HEK293 (cell line): ENCODE measurements around the gene MS4A15.

Source experiments
- CTCF ChIA-PET: fragments of 350-600 bp; formaldehyde crosslinking; extraction: SDS; loops from one replicate; lab custom pipeline; 2021; ENCODE audit warnings: antibody characterized with exemption; lab: Yijun Ruan, JAX
- POLR2A ChIA-PET: fragments of 300-600 bp; formaldehyde crosslinking; extraction: SDS; loops from one replicate; lab custom pipeline; 2020; ENCODE audit warnings: antibody characterized with exemption, inconsistent platforms; lab: Yijun Ruan, JAX
- H3K27ac ChIP-seq: fragments of 200-500 bp; sonication (Bioruptor generic); 2 replicates; pipeline ENCODE4 v1.5.1; 2014; ENCODE audit warnings: low read depth, low read length, control low read depth, inconsistent platforms; ENCODE audit errors: extremely low read depth
- H3K36me3 ChIP-seq, 2 experiments: fragments of 200-500 bp in 1 of 2; sonication (Bioruptor generic) in 1 of 2; 1 replicate in 1 of 2; 2 replicates in 1 of 2; pipeline ENCODE4 v1.5.1; 2014 to 2017; ENCODE audit warnings: inconsistent platforms in 2 of 2, low read length in 2 of 2; ENCODE audit not compliant: control insufficient read depth in 2 of 2, insufficient read depth in 1 of 2
- H3K4me1 ChIP-seq: fragments of 200-500 bp; sonication (Bioruptor generic); 2 replicates; pipeline ENCODE4 v1.5.1; 2014; ENCODE audit warnings: mild to moderate bottlenecking, low read length, inconsistent platforms; ENCODE audit not compliant: control insufficient read depth, insufficient read depth
- H3K4me3 ChIP-seq: 2 replicates; pipeline ENCODE4 v1.5.1; 2011; ENCODE audit warnings: low read depth, mild to moderate bottlenecking, control low read depth, low read length, moderate library complexity
- H3K9me3 ChIP-seq: fragments of 200-500 bp; sonication (Bioruptor generic); 2 replicates; pipeline ENCODE4 v1.5.1; 2014; ENCODE audit warnings: low read depth, low read length, inconsistent platforms; ENCODE audit not compliant: control insufficient read depth, insufficient read depth
- BCL11B ChIP-seq: fragments of 450-650 bp; formaldehyde crosslinking; IDR thresholded peaks from 2 replicates; pipeline ENCODE4 v1.5.1; 2016; ENCODE audit warnings: low read depth, missing biosample characterization, missing genetic modification characterization
- FEZF1 ChIP-seq: fragments of 450-650 bp; formaldehyde crosslinking; IDR thresholded peaks from 2 replicates; pipeline ENCODE4 v1.5.1; 2016; ENCODE audit warnings: missing biosample characterization, missing genetic modification characterization
- GFI1B ChIP-seq: fragments of 450-650 bp; formaldehyde crosslinking; IDR thresholded peaks from 2 replicates; pipeline ENCODE4 v1.5.1; 2016; ENCODE audit warnings: missing biosample characterization, missing genetic modification characterization
- HOXC10 ChIP-seq: sonication (generic); formaldehyde crosslinking; IDR thresholded peaks from 2 replicates; pipeline ENCODE4 v1.8.1; 2023; ENCODE audit warnings: mild to moderate bottlenecking, missing genetic modification reagents
- PRDM1 ChIP-seq: fragments of 450-650 bp; formaldehyde crosslinking; IDR thresholded peaks from 2 replicates; pipeline ENCODE4; 2016; ENCODE audit warnings: missing biosample characterization, missing genetic modification characterization
- REPIN1 ChIP-seq: fragments of 450-650 bp; formaldehyde crosslinking; IDR thresholded peaks from 2 replicates; pipeline ENCODE4 v1.5.1; 2017; ENCODE audit warnings: missing biosample characterization, missing genetic modification characterization, low read depth
- SCRT1 ChIP-seq: fragments of 450-650 bp; formaldehyde crosslinking; IDR thresholded peaks from 2 replicates; pipeline ENCODE4 v1.5.1; 2016; ENCODE audit warnings: missing biosample characterization, missing genetic modification characterization, borderline replicate concordance
- ZNF10 ChIP-seq: fragments of 450-650 bp; formaldehyde crosslinking; IDR thresholded peaks from 2 replicates; pipeline ENCODE4 v1.5.1; 2017; ENCODE audit warnings: missing biosample characterization, missing genetic modification characterization
- ZNF112 ChIP-seq: fragments of 450-650 bp; formaldehyde crosslinking; IDR thresholded peaks from 2 replicates; pipeline ENCODE4 v1.5.0; 2017; ENCODE audit warnings: missing biosample characterization, missing genetic modification characterization
- ZNF138 ChIP-seq: fragments of 450-650 bp; formaldehyde crosslinking; IDR thresholded peaks from 2 replicates; pipeline ENCODE4 v1.5.1; 2016; ENCODE audit warnings: missing biosample characterization, missing genetic modification characterization, borderline replicate concordance
- ZNF146 ChIP-seq: fragments of 450-650 bp; formaldehyde crosslinking; IDR thresholded peaks from 2 replicates; pipeline ENCODE4 v1.5.1; 2016; ENCODE audit warnings: missing biosample characterization, missing genetic modification characterization
- ZNF211 ChIP-seq: fragments of 450-650 bp; formaldehyde crosslinking; IDR thresholded peaks from 2 replicates; pipeline ENCODE4 v1.5.1; 2016; ENCODE audit warnings: low read depth, missing biosample characterization, missing genetic modification characterization
- ZNF248 ChIP-seq: fragments of 450-650 bp; formaldehyde crosslinking; IDR thresholded peaks from 2 replicates; pipeline ENCODE4 v1.5.1; 2017; ENCODE audit warnings: missing biosample characterization, missing genetic modification characterization
- ZNF292 ChIP-seq: fragments of 450-650 bp; formaldehyde crosslinking; IDR thresholded peaks from 2 replicates; pipeline ENCODE4 v1.5.1; 2016; ENCODE audit warnings: low read depth, missing biosample characterization, missing genetic modification characterization, borderline replicate concordance
- ZNF302 ChIP-seq: fragments of 450-650 bp; formaldehyde crosslinking; IDR thresholded peaks from 2 replicates; pipeline ENCODE4 v1.5.1; 2016; ENCODE audit warnings: missing biosample characterization, missing genetic modification characterization, low read depth
- ZNF341 ChIP-seq: fragments of 450-650 bp; formaldehyde crosslinking; IDR thresholded peaks from 2 replicates; pipeline ENCODE4; 2016; ENCODE audit warnings: low read depth, missing biosample characterization, missing genetic modification characterization
- ZNF426 ChIP-seq: fragments of 450-650 bp; formaldehyde crosslinking; IDR thresholded peaks from 2 replicates; pipeline ENCODE4 v1.5.1; 2017; ENCODE audit warnings: missing biosample characterization, missing genetic modification characterization, mild to moderate bottlenecking, inconsistent platforms, moderate library complexity
- ZNF558 ChIP-seq: fragments of 450-650 bp; formaldehyde crosslinking; IDR thresholded peaks from 2 replicates; pipeline ENCODE4 v1.5.1; 2016; ENCODE audit warnings: missing biosample characterization, missing genetic modification characterization
- ZNF76 ChIP-seq: fragments of 450-650 bp; formaldehyde crosslinking; IDR thresholded peaks from 2 replicates; pipeline ENCODE4; 2016; ENCODE audit warnings: low read depth, missing biosample characterization, missing genetic modification characterization, borderline replicate concordance
- TF ChIP-seq, protein P1 (sequence below): fragments of 450-650 bp; formaldehyde crosslinking; IDR thresholded peaks from 2 replicates; pipeline ENCODE4 v1.5.1; 2016; ENCODE audit warnings: missing biosample characterization, missing genetic modification characterization
- TF ChIP-seq, protein P2 (sequence below): fragments of 450-650 bp; formaldehyde crosslinking; IDR thresholded peaks from 2 replicates; pipeline ENCODE4 v1.5.1; 2016; ENCODE audit warnings: missing biosample characterization, missing genetic modification characterization
- TF ChIP-seq, protein P3 (sequence below): fragments of 450-650 bp; formaldehyde crosslinking; IDR thresholded peaks from 2 replicates; pipeline ENCODE4 v1.5.1; 2016; ENCODE audit warnings: missing biosample characterization, missing genetic modification characterization
- TF ChIP-seq, protein P4 (sequence below): fragments of 450-650 bp; formaldehyde crosslinking; optimal IDR thresholded peaks from 2 replicates; pipeline ENCODE3; 2016; ENCODE audit warnings: missing biosample characterization, mild to moderate bottlenecking, missing genetic modification characterization
- TF ChIP-seq, protein P5 (sequence below): fragments of 450-650 bp; formaldehyde crosslinking; IDR thresholded peaks from 2 replicates; pipeline ENCODE4 v1.5.1; 2017; ENCODE audit warnings: missing biosample characterization, missing genetic modification characterization
- TF ChIP-seq, protein P6 (sequence below): fragments of 450-650 bp; formaldehyde crosslinking; IDR thresholded peaks from 2 replicates; pipeline ENCODE4 v1.5.1; 2016; ENCODE audit warnings: missing biosample characterization, missing genetic modification characterization, low read depth

MS4A15 gene

DNA sequence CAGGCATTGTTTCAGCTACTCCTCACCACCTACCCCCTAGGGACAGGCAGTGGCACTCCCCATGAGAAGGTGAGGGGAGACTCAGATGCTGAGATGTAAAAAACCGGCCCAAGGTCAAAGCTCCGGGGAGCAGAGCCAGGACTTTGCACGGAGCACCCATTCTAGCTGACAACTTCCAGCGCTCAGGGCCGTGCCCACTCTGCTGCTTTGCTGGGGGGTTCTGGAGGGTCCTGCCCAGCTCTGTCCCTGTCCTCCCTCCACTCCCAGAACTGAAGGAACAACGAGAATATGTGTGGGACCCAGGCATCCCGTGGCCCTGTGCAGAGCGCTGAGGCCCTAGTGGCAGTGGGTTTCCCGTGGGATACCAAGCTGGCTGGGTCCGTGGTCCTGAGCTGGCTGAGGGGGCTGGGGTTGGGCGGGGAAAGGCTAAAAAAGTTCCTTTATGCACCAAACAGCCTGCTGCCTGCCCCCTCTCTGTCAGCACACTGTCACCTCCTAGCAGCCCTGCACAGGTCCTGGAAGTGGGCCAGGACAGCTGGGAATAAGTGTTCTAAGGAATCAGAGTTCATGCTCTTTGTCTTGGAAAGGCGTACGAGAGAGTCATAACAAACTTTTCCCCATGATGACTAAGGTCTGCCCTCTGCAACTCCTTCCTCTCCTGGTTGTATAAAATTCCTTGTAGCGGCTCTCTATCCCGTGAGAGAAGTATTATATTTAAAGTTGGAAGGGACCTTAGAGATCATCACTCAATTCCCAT lies 30.3 kb downstream of the MS4A15 start:
- no peak overlapping the region for H3K27ac ChIP-seq
- ChIA-PET POLR2A (no interaction called here), CTCF (interaction anchor here (0.5 to 4.2 kb wide), 2 partner anchors 11 to 85 kb away, joined by 3 to 18 read pairs; no protein-coding TSS in a partner anchor)
- H3K4me1 ChIP-seq = no peaks in the 10 kb centered on the region
- TF ChIP-seq ZNF76 (tag by site-specific recombination) (no peak), ZNF558 (tag by site-specific recombination) (no peak), BCL11B (tag by site-specific recombination) (no peak), PRDM1 (no peak), ZNF146 (tag by site-specific recombination) (no peak), ZNF302 (tag by site-specific recombination) (no peak), ZNF292 (tag by site-specific recombination) (no peak)
- no peak overlapping the region for H3K4me3 ChIP-seq
- no peaks in the 10 kb centered on the region for H3K36me3 ChIP-seq
- H3K9me3 ChIP-seq = no peaks in the 10 kb centered on the region

DNA sequence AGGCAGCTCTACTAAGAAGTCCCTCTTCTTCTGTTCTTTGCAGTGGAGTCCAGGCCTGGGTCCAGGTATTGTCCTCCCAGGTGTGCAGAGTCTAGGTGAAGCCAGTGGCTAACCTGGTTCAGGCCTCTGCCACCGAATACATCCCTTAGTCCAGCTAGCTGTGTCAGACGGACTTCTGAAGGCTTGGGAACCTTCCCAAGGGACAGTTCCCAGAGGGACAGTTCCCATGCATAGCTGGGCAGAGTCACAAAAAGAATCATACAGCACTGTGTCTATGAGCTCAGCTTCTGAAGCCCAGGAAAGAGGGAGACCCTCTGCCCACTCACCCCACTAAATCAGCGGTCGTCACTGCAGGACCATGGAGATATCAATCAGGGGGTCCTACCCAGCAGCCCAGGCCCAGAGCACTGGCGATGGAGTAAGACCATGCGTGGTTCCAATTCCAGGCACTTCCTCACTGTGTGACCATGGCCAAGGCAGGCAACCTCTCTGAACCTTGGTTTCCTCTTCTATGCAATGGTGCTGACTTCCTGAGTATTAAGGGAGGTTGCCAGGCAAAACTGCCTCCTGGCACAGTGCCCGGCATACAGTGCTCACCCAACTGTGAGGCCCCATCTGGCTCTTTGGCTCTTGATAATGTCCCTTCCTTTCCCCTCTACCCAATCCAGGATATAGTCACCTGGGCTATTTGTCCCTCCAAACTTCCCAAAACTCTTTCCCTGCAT lies 31.9 kb downstream of the MS4A15 start:
- Histone ChIP-seq H3K9me3 (no peaks in the 10 kb centered on the region), H3K4me3 (no peak overlapping the region), H3K4me1 (no peaks in the 10 kb centered on the region), H3K36me3 (no peaks in the 10 kb centered on the region), H3K27ac (no peak overlapping the region)
- ChIA-PET POLR2A (no interaction called here), CTCF (interaction anchor here (1.3 kb wide), 1 partner anchor 10 kb away, joined by 3 read pairs; no protein-coding TSS in a partner anchor)
- TF ChIP-seq ZNF138 (tag by site-specific recombination) = no peak
- TF ChIP-seq REPIN1 = no peak
- no peak for TF ChIP-seq ZNF426
- TF ChIP-seq FEZF1 = no peak
- TF ChIP-seq SCRT1 (tag by site-specific recombination) = no peak
- no peak for TF ChIP-seq ZNF248 (tag by site-specific recombination)
- no peak for TF ChIP-seq HOXC10 (CRISPR knock-in tag)
- TF ChIP-seq GFI1B (tag by site-specific recombination) = no peak
- no peak for TF ChIP-seq ZNF10 (tag by site-specific recombination)
- TF ChIP-seq, protein P1, sequence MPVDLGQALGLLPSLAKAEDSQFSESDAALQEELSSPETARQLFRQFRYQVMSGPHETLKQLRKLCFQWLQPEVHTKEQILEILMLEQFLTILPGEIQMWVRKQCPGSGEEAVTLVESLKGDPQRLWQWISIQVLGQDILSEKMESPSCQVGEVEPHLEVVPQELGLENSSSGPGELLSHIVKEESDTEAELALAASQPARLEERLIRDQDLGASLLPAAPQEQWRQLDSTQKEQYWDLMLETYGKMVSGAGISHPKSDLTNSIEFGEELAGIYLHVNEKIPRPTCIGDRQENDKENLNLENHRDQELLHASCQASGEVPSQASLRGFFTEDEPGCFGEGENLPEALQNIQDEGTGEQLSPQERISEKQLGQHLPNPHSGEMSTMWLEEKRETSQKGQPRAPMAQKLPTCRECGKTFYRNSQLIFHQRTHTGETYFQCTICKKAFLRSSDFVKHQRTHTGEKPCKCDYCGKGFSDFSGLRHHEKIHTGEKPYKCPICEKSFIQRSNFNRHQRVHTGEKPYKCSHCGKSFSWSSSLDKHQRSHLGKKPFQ (tag by site-specific recombination) = no peak
- TF ChIP-seq, protein P2, sequence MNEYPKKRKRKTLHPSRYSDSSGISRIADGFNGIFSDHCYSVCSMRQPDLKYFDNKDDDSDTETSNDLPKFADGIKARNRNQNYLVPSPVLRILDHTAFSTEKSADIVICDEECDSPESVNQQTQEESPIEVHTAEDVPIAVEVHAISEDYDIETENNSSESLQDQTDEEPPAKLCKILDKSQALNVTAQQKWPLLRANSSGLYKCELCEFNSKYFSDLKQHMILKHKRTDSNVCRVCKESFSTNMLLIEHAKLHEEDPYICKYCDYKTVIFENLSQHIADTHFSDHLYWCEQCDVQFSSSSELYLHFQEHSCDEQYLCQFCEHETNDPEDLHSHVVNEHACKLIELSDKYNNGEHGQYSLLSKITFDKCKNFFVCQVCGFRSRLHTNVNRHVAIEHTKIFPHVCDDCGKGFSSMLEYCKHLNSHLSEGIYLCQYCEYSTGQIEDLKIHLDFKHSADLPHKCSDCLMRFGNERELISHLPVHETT (tag by site-specific recombination) = no peak
- no peak for TF ChIP-seq ZNF211 (tag by site-specific recombination)
- no peak for TF ChIP-seq ZNF341 (tag by site-specific recombination)
- TF ChIP-seq, protein P3, sequence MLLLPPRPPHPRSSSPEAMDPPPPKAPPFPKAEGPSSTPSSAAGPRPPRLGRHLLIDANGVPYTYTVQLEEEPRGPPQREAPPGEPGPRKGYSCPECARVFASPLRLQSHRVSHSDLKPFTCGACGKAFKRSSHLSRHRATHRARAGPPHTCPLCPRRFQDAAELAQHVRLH (tag by site-specific recombination) = no peak
- TF ChIP-seq, protein P4, sequence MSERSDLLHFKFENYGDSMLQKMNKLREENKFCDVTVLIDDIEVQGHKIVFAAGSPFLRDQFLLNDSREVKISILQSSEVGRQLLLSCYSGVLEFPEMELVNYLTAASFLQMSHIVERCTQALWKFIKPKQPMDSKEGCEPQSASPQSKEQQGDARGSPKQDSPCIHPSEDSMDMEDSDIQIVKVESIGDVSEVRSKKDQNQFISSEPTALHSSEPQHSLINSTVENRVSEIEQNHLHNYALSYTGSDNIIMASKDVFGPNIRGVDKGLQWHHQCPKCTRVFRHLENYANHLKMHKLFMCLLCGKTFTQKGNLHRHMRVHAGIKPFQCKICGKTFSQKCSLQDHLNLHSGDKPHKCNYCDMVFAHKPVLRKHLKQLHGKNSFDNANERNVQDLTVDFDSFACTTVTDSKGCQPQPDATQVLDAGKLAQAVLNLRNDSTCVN (tag by site-specific recombination) = no peak
- TF ChIP-seq, protein P5, sequence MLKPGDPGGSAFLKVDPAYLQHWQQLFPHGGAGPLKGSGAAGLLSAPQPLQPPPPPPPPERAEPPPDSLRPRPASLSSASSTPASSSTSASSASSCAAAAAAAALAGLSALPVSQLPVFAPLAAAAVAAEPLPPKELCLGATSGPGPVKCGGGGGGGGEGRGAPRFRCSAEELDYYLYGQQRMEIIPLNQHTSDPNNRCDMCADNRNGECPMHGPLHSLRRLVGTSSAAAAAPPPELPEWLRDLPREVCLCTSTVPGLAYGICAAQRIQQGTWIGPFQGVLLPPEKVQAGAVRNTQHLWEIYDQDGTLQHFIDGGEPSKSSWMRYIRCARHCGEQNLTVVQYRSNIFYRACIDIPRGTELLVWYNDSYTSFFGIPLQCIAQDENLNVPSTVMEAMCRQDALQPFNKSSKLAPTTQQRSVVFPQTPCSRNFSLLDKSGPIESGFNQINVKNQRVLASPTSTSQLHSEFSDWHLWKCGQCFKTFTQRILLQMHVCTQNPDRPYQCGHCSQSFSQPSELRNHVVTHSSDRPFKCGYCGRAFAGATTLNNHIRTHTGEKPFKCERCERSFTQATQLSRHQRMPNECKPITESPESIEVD = no peak
- no peak for TF ChIP-seq ZNF112 (tag by site-specific recombination)
- TF ChIP-seq, protein P6, sequence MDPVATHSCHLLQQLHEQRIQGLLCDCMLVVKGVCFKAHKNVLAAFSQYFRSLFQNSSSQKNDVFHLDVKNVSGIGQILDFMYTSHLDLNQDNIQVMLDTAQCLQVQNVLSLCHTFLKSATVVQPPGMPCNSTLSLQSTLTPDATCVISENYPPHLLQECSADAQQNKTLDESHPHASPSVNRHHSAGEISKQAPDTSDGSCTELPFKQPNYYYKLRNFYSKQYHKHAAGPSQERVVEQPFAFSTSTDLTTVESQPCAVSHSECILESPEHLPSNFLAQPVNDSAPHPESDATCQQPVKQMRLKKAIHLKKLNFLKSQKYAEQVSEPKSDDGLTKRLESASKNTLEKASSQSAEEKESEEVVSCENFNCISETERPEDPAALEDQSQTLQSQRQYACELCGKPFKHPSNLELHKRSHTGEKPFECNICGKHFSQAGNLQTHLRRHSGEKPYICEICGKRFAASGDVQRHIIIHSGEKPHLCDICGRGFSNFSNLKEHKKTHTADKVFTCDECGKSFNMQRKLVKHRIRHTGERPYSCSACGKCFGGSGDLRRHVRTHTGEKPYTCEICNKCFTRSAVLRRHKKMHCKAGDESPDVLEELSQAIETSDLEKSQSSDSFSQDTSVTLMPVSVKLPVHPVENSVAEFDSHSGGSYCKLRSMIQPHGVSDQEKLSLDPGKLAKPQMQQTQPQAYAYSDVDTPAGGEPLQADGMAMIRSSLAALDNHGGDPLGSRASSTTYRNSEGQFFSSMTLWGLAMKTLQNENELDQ (tag by site-specific recombination) = no peak
